NCI-H524 (cell line): Measurements from ENCODE around the gene TM7SF2.
"Not testable (repeated sequence)": the region's sequence is repeated elsewhere in the genome, so short reads cannot be mapped to it uniquely, and the experiment has no call there.

Source experiments
- DNase-seq, 2 experiments: peaks; one replicate each; lab custom pipeline; 2025; lab: John Stamatoyannopoulos, UW

TM7SF2 gene

GRCh38 chr11:65129649-65130441 lies 18.2 kb downstream of the TM7SF2 start:
- DNase-seq: no peak

GRCh38 chr11:65130631-65131416 lies 19.2 kb downstream of the TM7SF2 start:
- DNase-seq: no peak

- DNase-seq: no peak
Observed at GRCh38 chr11:65131417-65131776, 19.7 kb downstream of the TM7SF2 start.

- no peak for DNase-seq
Observed at GRCh38 chr11:65131895-65132237, 20.2 kb downstream of the TM7SF2 start.

- DNase-seq: no peak
Observed at GRCh38 chr11:65132238-65132987, 20.7 kb downstream of the TM7SF2 start.

GRCh38 chr11:65132988-65133700 lies 21.5 kb downstream of the TM7SF2 start:
- DNase-seq: no peak

GRCh38 chr11:65133724-65134123 lies 22.1 kb downstream of the TM7SF2 start:
- no peak for DNase-seq

- peak; percentile 85 to 87 for DNase-seq
Observed at GRCh38 chr11:65134240-65134951, 22.7 kb downstream of the TM7SF2 start, which contains the start of gene SYVN1. TSS of gene SYVN1 (minus strand) at chr11:65134519. CDS start at chr11:65133601, 918 bp downstream.

GRCh38 chr11:65134952-65135632 lies 23.4 kb downstream of the TM7SF2 start:
- DNase-seq: peak; percentile 91 to 94

- DNase-seq: peak in 1 of 2 experiments; percentile 42
Observed at GRCh38 chr11:65135633-65136145, 24.0 kb downstream of the TM7SF2 start.

- no peak for DNase-seq
Observed at GRCh38 chr11:65136515-65137096, 24.9 kb downstream of the TM7SF2 start.

- no peak for DNase-seq
Observed at GRCh38 chr11:65141896-65142494, 30.3 kb downstream of the TM7SF2 start.

GRCh38 chr11:65147352-65148075 lies 35.8 kb downstream of the TM7SF2 start:
- DNase-seq: no peak

- DNase-seq: no peak
Observed at GRCh38 chr11:65148657-65149056, 37.0 kb downstream of the TM7SF2 start.

GRCh38 chr11:65150131-65150508 lies 38.4 kb downstream of the TM7SF2 start:
- DNase-seq: not testable (repeated sequence)

GRCh38 chr11:65150509-65151299 lies 39.0 kb downstream of the TM7SF2 start:
- DNase-seq: peak; percentile 26 to 64

- DNase-seq: no peak
Observed at GRCh38 chr11:65151331-65151899, 39.7 kb downstream of the TM7SF2 start.

GRCh38 chr11:65152122-65152521 lies 40.5 kb downstream of the TM7SF2 start:
- DNase-seq: no peak
